NCI-H345 (cell line): ENCODE measurements around the gene EXOSC1.
A peak's percentile ranks its signal among the peaks of the same experiment; 100 is the strongest.
"Not testable (repeated sequence)": the region's sequence is repeated elsewhere in the genome, so short reads cannot be mapped to it uniquely, and the experiment has no call there.

Experiments used
- DNase-seq: peaks from one replicate; lab custom pipeline; 2025; lab: John Stamatoyannopoulos, UW

EXOSC1 gene

DNA sequence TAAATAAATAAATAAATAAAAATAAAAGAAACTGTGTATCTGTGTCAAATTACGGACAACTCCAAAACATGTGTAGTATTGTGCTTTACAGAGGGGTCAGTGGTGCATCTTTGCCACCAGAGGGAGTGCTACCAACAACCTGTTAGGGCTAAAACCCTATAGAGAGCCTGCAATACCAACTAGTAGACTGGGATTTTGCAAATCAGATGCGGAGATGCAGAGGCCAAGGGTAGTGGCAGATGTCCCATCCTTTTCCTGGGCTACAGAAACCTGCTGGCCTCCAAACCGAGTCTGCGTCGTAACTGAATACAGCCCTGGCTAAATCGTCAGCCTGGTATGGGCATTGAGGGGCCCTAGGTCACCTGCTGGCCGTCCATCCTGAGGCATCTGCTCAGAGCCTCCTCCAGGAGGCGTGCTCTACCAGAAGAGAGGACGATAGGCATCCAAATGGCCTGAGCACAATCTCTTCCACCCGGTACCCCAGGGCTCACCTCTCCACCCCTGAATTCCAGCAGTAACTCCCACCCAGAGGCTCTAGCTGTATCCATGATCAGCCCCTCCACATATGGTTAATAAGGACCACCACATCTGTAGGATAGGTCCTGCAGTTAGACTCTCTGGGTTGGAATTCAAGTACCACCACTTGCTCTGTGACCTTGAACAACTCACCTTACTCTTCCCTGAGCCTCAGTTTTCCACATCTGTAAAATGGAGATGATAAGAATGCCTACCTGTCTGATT is 38.4 kb downstream of the EXOSC1 start:
- DNase-seq = peak; percentile 62

GRCh38 chr10:97406483-97406882 is 39.3 kb downstream of the EXOSC1 start:
- not testable (repeated sequence) for DNase-seq

GRCh38 chr10:97406064-97406463 is 39.7 kb downstream of the EXOSC1 start:
- no peak for DNase-seq

GRCh38 chr10:97404044-97404443 is 41.8 kb downstream of the EXOSC1 start:
- DNase-seq = no peak

DNA sequence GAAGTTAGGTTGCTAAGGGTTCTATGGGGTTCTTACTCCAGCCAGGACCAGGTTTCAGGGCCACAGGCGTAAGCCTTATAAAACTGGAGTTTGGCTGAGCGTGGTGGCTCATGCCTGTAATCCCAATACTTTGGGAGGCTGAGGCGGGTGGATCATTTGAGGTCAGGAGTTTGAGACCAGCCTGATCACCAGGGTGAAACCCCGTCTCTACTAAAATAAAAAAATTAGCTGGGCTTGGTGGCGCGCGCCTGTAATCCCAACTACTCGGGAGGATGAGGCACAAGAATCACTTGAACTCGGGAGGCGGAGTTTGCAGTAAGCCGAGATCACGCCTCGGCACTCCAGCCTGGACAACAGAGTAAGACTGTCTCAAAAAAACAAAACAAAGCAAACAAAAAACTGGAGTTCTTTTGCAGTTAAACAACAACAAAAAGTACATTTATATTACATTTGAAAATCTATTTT is 44.3 kb downstream of the EXOSC1 start:
- no peak for DNase-seq

DNA sequence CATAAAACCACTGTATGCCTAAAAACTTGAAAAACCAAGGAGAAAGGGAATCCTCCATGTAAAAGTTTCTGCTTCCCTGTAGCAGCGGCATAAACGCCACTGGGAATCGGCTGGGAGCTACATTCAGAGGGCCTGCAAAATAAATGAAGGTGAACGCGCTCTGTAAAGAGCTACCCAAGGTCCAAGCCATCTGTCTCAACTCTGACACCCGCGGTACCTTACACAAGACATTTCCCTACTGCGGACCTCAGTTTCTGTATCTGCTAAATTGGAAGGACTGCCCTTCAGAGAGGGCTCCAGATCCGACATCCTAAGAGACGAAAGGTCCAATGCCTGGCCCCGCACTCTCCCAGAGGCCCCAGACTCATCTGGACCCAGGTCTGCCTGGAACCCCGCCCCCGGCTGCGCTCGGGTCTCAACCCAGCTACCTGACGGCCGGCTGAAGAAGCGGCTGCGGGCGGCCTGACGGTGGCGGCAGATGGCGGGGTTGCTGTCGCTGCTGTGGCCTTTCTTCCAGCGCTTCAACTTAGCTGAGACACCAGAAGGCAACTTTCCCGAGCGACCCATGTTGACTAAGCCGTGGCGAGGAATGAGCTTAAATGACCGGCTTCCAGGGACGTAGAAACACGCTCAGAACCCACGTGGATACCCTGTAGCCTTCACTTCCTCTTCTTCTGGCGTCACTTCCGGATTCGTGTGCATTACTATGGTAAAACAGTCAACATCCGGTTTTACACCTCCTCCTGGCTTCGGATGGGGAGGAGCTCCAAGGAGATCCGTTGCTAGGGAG is 44.9 kb downstream of the EXOSC1 start, which contains the start of gene RRP12:
TSS of gene RRP12 (minus strand) at position 676 of the 790 bp plus-strand sequence. CDS start at position 567, 109 bp downstream.
- DNase-seq = peak; percentile 94

DNA sequence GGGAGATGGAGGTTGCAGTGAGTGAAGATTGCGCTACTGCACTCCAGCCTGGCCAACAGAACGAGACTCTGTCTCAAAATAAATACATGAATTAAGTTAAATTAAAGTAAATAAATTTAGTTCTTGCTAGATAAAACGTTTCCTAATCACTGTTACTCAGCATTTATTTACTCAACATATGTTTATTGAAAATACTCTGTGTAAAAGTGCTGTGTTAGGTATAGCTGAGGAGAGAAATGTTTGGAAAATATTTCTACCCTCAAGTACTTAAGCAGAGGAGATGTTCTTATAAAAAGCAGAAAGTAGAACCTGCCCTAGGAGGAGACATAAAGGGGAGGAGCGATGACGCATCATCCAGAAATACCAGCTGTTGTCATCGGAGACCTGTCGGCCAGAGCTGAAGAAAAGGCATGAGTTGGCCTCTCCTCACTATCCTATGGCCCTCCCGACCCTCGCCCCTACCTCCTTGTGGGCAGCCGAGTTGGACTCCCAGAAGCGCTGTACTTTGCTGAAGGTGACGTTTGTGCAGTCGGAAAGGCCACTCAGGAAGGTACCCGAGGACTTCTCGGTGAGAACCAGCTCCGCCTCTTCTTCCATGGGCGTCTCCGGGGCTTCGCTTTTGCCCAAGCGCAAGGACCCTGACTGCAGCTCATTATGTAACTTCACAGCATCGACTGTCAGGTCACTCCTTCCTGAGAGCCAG is 45.8 kb downstream of the EXOSC1 start:
- DNase-seq = no peak

DNA sequence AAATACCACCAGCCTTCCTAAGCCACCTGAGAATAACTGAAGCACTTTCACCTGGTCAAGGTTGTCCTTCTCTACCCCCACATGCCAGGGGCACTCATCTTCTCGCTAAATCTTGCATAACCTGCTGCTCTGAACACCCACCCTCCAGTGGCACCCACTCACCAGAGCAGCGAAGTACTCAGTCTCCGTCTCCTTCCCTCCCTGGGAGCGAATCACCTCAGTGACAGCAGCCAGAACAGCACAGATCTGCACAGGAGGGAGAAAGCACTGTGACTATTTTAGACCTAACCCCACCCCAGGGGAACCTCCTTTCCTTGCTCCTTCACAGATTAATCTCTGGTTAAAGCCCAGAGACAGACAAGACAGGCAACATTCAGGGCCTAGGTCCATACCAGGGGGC is 49.8 kb downstream of the EXOSC1 start:
- no peak for DNase-seq

DNA sequence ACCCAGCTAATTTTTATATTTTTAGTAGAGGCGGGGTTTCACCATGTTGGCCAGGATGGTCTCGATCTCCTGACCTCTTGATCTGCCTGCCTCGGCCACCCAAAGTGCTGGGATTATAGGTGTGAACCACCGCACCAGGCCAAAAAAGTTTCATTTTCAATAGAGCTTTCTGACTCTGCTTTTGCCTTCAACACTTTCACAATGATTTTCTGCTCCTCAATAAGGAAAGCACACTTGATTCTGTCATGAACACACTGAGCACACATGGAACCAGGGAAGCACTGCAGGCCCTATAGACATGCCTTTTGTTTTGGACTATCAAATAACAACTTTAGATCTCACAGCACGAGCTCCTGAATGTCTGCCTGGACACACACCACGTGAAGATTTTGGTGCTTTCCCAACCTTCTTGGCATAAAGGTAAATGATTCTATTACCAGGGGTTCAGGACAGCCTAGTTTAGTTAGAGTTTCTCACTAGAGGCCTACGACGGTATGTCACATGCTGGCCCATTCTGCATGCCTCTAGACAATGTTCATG is 52.7 kb downstream of the EXOSC1 start:
- DNase-seq = no peak

- no peak for DNase-seq
Observed at GRCh38 chr10:97390091-97390490, 55.7 kb downstream of the EXOSC1 start.

DNA sequence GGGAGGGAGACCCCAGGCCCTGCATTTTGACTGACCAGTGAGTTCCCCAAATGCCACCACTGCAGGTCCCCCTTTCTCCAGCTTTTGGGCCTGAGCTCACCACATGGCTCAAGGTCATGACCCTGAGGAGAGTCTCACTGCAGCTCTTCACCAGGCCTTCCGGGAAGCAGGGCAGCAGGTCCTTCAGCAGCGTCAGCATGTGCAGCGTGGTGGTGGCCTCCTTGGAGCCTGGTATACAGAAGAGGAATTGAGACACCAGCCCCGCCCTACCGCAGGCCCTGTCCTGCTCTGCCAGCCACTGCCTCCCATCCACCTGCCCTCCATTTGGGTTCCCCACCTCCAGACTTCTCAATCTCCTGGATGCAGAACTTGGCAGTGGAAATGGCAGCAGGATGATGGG is 57.7 kb downstream of the EXOSC1 start:
- no peak for DNase-seq
